ENCODE results near the gene ZDHHC8. TPM values are rescaled to one million over a fixed set of nuclear protein-coding genes. Genes with fewer than 3 reads are reported as not detected.

Gene ZDHHC8
- total and polyA plus RNA-seq, 10 of the 15 experiments (the other 5 are each of a cell fraction or from before 2014, with no cell fraction given): 0.03 to 46.3 (median 5.3) TPM

DNA sequence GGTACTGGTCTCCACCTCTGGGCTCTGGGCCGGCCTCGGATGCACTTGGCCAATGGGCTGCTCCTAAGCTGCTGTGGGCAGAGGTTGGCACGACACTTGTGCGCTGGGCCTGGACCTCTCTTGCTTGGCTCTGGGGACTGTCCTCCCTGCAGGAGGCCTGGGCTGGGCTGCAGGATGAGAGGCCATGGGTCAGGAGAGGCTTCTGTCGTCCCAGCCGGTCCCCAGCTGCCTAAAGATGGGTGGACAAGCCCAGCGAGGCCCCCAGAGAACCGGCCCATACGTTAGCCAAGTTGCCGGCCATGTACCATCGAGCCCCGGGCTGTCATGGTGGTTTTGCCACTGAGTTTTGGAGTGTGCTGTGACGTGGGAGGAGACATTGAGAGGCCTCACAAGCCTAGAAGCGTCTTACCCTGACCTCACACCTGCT, 20.9 kb downstream of the ZDHHC8 start (continued):
- TF ChIP-seq STAT3 (IDR thresholded peaks at IDR 0.05; ENCODE audit: low read depth, low read length) (no peak), ZNF622 (IDR thresholded peaks at IDR 0.05) (no peak), MTA2 (IDR thresholded peaks at IDR 0.05; ENCODE audit: low read depth) (no peak), CHD4 (IDR thresholded peaks at IDR 0.05) (no peak)

DNA sequence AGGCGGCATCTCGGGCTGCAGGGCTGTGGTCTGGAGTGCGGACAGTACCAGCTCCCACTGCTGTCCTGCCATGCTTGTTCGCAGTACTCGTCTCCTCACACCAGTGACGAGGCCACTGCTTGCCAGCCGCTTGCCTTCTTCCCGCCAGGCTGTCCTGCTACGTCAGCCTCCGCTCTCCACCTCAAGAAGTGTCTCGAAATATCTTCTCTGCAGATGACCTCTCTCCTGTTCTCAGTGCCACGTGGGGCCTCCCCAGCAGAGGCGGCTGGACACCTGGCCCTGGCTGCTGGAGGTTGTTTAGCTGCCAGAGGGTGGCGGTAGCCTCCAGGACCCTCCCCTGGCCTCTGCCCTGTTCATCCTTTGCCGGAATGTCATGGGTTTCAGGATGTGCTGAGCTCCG, 22.3 kb downstream of the ZDHHC8 start:
- H3K4me3 ChIP-seq: no peak overlapping the region
- SMC1A ChIA-PET (ENCODE audit: uncharacterized antibody, unreplicated experiment): interaction anchor here (0.9 kb wide), 1 partner anchor 92 kb away, joined by 4 read pairs; no protein-coding TSS in a partner anchor
- H3K79me2 ChIP-seq (ENCODE audit: control insufficient read depth, insufficient read depth, low read length): no peaks in the 10 kb centered on the region
- no peaks in the 10 kb centered on the region for H4K20me1 ChIP-seq (ENCODE audit: control insufficient read depth, insufficient read depth)
- no TSS peak for BruUV-seq (replicated peaks)
- no peak overlapping the region for H3K4me2 ChIP-seq (ENCODE audit: control insufficient read depth, insufficient read depth)
- H3K27ac ChIP-seq (ENCODE audit: control insufficient read depth, insufficient read depth): no peak overlapping the region
- CTCF ChIA-PET: interaction anchor here (1.4 kb wide), 2 partner anchors 85 to 141 kb away, joined by 3 to 4 read pairs; no protein-coding TSS in a partner anchor
- RAD21 ChIA-PET (ENCODE audit: unreplicated experiment): no interaction called here
- DNase-seq (ENCODE audit: low read depth, low spot score) (no peak), FAIRE-seq (no peak), ATAC-seq (no peak)
- H3K4me1 ChIP-seq (ENCODE audit: control insufficient read depth, insufficient read depth, low read length): no peaks in the 10 kb centered on the region
- H3K27me3 ChIP-seq (replicated peaks in 1 of 2; ENCODE audit: control insufficient read depth in 2 of 2, insufficient read depth in 2 of 2, low read length in 1 of 2): peaks cover 1 to 2% of the 10 kb centered on the region in 2 experiments; a peak in 3 of 4 replicates
- POLR2A ChIA-PET: no interaction called here
- H3K9me3 ChIP-seq (replicated peaks; ENCODE audit: control insufficient read depth, insufficient read depth, low read length): no peaks in the 10 kb centered on the region
- in situ Hi-C loops (cut with MboI) (loop anchor here (10.0 kb wide), 2 partner anchors 111 to 141 kb away; partner anchors contain the start of gene RTN4R), intact Hi-C loops (cut with micrococcal nuclease; ENCODE audit: unreplicated experiment) (no loop called here)
- no peak overlapping the region for H3K9ac ChIP-seq (ENCODE audit: control insufficient read depth, insufficient read depth, low read length)
- TF ChIP-seq RAD21 (IDR thresholded peaks at IDR 0.05; ENCODE audit: insufficient read depth, low read depth, low read length) (no peak), CREM (IDR thresholded peaks at IDR 0.05; ENCODE audit: low read depth) (no peak), RBBP5 (conservative IDR thresholded peaks at IDR 0.05) (no peak), BCL11A (IDR thresholded peaks at IDR 0.05; ENCODE audit: low read depth, low read length) (no peak), ZNF274 (IDR thresholded peaks at IDR 0.05; ENCODE audit: insufficient read depth, insufficient read length) (no peak), KLF5 (IDR thresholded peaks at IDR 0.05; ENCODE audit: partially characterized antibody) (no peak), DPF2 (IDR thresholded peaks at IDR 0.05) (no peak), ZNF217 (IDR thresholded peaks at IDR 0.05) (no peak)
- no peaks in the 10 kb centered on the region for H3K36me3 ChIP-seq (ENCODE audit: control insufficient read depth in 2 of 2, insufficient read depth in 2 of 2, low read length in 1 of 2)
- H2AFZ ChIP-seq (ENCODE audit: control insufficient read depth, low read depth, low read length): no peak overlapping the region
- 55% methylated on average over 16 of the region's 16 CpGs for WGBS (ENCODE audit: insufficient coverage, insufficient replicate concordance, low lambda C conversion rate, missing lambda C conversion rate)

All from GM12878 (cell line).